Left lung (tissue), 10 donors: Measurements from ENCODE around the gene VBP1. TPM values are rescaled to one million over a fixed set of nuclear protein-coding genes. Genes with fewer than 3 reads are reported as not detected.

ENCODE experiments used
- ATAC-seq: fragments of 200-7000 bp; cut with Tn5 transposase; one replicate; pipeline ENCODE4 v1.9.1; 2020; ENCODE audit warnings: moderate library complexity
- DNase-seq, 4 donors: peaks; one replicate each; pipeline ENCODE4 v3.0.0-alpha.2; 2013 to 2020
- H3K27ac ChIP-seq, 2 donors: fragments of 200-600 bp; sonication (generic) in 1 of 2; one replicate each; pipeline versions ENCODE4 v1.5.0 to v1.8.0; 2020 to 2021
- H3K27me3 ChIP-seq, 2 donors: fragments of 200-600 bp; sonication (generic) in 1 of 2; one replicate each; pipeline versions ENCODE4 v1.5.0 to v1.8.0; 2020 to 2021
- H3K36me3 ChIP-seq, 2 donors: fragments of 200-600 bp; sonication (generic) in 1 of 2; one replicate each; pipeline versions ENCODE4 v1.5.0 to v1.8.0; 2020 to 2021
- H3K4me1 ChIP-seq, 2 donors: fragments of 200-600 bp; one replicate each; pipeline ENCODE4 v1.8.0; 2021
- H3K4me3 ChIP-seq, 2 donors: fragments of 200-600 bp; sonication (generic) in 1 of 2; one replicate each; pipeline versions ENCODE4 v1.5.0 to v1.8.0; 2020 to 2021; ENCODE audit warnings: mild to moderate bottlenecking in 1 of 2
- H3K9me3 ChIP-seq, 2 donors: fragments of 200-600 bp; sonication (generic) in 1 of 2; one replicate each; pipeline versions ENCODE4 v1.5.0 to v1.8.0; 2020 to 2021
- CTCF ChIP-seq, 2 donors: fragments of 200-600 bp; sonication (generic) in 1 of 2; IDR thresholded peaks; one replicate each; pipeline versions ENCODE4 v1.5.0 to v1.8.0; 2021; ENCODE audit warnings: antibody characterized with exemption in 2 of 2
- intact Hi-C, 2 donors: fragments of 100-400 bp; cut with DNase I; formaldehyde crosslinking; loops; one replicate each; pipeline versions ENCODE4 v1.11.2 to v1.14.2; 2022
- polyA plus RNA-seq, 6 donors: library from polyadenylated mRNA; unstranded; fragments of 120-200 nt; gene quantifications; one replicate each; pipeline ENCODE4 v1.2.1, GENCODE V29; 2013; ENCODE audit not compliant: insufficient read length in 6 of 6
- total RNA-seq, 2 donors: library from RNA; stranded (reverse); fragmentation: NEBNext Ultra II Directional; extraction: Animal tissue kit (Norgen Biotek cat#: 25700); gene quantifications; one replicate each; pipeline ENCODE4 v1.2.1, GENCODE V29; 2021
- donor health status: DM: no; HTN: yes; CAD: no.
- donor health status: DM: no; HTN: no; CAD: no.

VBP1 gene
- total and polyA plus RNA-seq, 8 donors, result 40.3 to 73.8 (median 65.6) TPM

DNA sequence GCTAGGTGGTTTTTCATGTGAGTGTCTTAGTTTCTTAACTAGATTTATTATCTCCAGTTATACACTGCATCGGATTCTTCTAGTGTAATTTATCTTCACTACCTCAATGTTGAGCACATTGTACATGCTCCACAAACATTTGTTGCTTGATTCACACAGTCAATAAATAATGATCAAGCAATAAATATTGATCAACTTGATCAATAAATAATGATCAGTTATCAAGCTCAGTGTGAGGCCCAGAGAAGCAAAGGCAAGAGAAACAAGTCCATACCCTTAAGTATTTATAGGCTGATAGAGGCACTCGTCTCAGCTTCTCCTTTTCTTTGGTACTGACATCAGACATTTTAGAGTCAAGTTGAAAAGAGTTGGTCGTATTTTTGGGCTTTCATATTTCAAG, 5.1 kb upstream of the VBP1 start:
- intact Hi-C loops, result no loop called here
- Histone ChIP-seq H3K27me3 (no peaks in the 10 kb centered on the region), H3K27ac (no peak overlapping the region), H3K36me3 (no peaks in the 10 kb centered on the region), H3K4me1 (no peaks in the 10 kb centered on the region), H3K4me3 (no peak overlapping the region), H3K9me3 (no peaks in the 10 kb centered on the region)
- ATAC-seq (no peak), DNase-seq (no peak)
- no peak for TF ChIP-seq CTCF (IDR thresholded peaks at IDR 0.05)

DNA sequence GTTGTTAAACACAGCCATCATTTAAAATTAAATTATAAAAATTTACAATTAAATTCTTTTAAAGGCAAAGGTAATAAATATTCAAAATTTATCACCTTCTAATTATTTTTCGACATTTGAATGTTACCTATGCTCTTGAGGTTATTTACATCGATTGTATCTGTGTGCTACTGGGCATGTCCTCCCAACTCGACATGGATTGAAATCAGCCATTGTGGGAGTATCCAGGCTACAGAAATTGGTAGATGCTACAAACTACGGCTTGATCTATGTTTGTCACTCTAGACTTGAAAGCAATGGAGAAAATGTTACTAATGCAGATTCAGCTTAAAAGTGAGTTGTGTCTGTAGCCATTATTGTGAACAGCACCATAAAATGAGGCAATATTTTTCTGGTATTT, 2.5 kb upstream of the VBP1 start:
- Histone ChIP-seq H3K27ac (no peak overlapping the region), H3K4me3 (no peak overlapping the region), H3K4me1 (peaks cover 0 to 11% of the 10 kb centered on the region in 2 donors), H3K27me3 (no peaks in the 10 kb centered on the region), H3K36me3 (no peaks in the 10 kb centered on the region), H3K9me3 (no peaks in the 10 kb centered on the region)
- ATAC-seq (no peak), DNase-seq (no peak)
- TF ChIP-seq CTCF (IDR thresholded peaks at IDR 0.05), result no peak
- intact Hi-C loops, result no loop called here

DNA sequence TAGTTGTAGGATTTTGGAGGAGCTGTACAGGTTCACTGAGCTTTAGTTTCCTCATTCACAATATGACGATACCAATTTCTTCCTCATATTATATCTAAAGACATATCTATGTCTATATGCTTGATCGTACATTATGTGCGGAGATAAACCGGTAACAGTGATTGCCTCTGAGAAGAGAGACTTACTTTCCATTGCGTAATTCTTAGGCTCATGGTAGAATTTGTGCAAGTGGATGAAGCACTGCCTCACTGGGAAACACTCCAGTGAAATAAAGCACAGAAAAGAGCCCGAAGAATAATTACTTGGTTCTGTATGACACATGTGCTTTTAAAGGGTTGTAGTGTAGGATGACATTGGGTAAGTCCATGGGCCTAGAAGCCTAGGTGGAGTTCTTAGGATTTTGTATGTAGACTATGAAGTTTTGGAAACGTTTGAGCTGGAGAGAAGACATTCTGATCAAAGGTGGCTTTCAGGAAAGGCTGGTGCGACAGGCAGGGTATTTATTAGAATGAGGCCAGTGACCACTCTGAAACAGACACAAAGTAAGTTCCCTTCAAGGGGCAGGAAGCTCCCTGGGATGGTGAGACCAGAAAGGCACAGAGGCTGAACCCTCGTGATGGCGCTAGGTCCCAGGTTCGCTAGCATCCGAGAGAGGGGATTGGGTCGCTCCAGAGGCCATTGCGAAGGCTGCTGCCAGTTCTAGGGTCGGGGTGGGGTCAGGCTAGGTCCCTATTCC, 649 bp upstream of the VBP1 start:
- ATAC-seq (peak; percentile 42), DNase-seq (no peak)
- H3K4me3 ChIP-seq, result peak overlapping the region; percentile 38 to 61
- peaks cover 0 to 4% of the 10 kb centered on the region in 2 donors for H3K36me3 ChIP-seq
- intact Hi-C loops, result no loop called here
- H3K27ac ChIP-seq, result peak overlapping the region; percentile 66 to 84
- no peaks in the 10 kb centered on the region for H3K27me3 ChIP-seq
- no peak for TF ChIP-seq CTCF (IDR thresholded peaks at IDR 0.05)
- H3K9me3 ChIP-seq, result no peaks in the 10 kb centered on the region
- peaks cover 0 to 11% of the 10 kb centered on the region in 2 donors for H3K4me1 ChIP-seq

GRCh38 chrX:155216940-155217440, 730 bp downstream of the VBP1 start:
- Histone ChIP-seq H3K4me3 (peak overlapping the region; percentile 38 to 61), H3K9me3 (no peaks in the 10 kb centered on the region), H3K4me1 (peaks cover 0 to 11% of the 10 kb centered on the region in 2 donors), H3K36me3 (peaks cover 0 to 13% of the 10 kb centered on the region in 2 donors), H3K27ac (peak overlapping the region; percentile 68 to 84), H3K27me3 (no peaks in the 10 kb centered on the region)
- intact Hi-C loops, result no loop called here
- DNase-seq (peak in 2 of 4 donors; percentile 3 to 18), ATAC-seq (peak; percentile 17)
- TF ChIP-seq CTCF (IDR thresholded peaks at IDR 0.05), result no peak

DNA sequence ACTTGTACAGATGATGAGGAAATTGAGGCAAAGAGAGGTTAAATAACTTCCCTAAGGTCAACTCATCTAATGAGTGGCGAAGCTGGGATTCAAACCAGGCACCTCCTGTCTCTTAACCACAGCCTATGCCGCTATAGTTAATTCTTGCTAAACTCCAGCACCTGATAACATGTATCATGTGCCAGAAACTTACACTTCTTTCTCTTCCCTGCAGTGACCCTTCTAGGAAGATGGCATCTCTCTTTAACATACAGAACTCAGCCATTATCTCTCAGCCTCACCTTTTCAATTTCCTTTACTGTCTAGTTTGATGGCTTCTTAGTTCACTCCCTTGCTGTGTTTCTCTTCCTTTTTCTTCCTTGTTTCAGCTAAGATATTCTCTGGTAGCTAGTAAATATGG, 2.5 kb downstream of the VBP1 start:
- H3K9me3 ChIP-seq, result no peaks in the 10 kb centered on the region
- TF ChIP-seq CTCF (IDR thresholded peaks at IDR 0.05), result no peak
- ATAC-seq (no peak), DNase-seq (no peak)
- H3K4me1 ChIP-seq, result peaks cover 0 to 11% of the 10 kb centered on the region in 2 donors
- H3K27ac ChIP-seq, result no peak overlapping the region
- no peak overlapping the region for H3K4me3 ChIP-seq
- intact Hi-C loops, result no loop called here
- H3K36me3 ChIP-seq, result peaks cover 0 to 17% of the 10 kb centered on the region in 2 donors
- H3K27me3 ChIP-seq, result no peaks in the 10 kb centered on the region
